ENCODE data around the gene C1S.

DNA sequence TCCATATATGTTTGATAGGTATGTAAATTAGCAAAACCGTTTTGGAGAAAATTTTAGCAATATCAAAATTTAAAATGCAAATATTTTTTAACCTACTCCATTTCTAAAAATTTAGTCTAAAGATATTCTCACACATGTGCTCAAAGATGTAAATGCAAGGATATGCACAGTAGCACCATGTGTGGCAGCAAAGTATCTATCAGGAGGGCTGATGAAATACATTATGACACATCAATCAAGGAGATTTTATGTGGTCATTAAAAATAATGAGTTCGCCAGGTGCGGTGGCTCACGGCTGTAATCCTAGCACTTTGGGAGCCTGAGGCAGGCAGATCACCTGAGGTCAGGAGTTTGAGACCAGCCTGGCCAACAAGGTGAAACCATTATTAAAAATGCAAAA, 39.7 kb downstream of the C1S start:
- TF ChIP-seq, protein P1, sequence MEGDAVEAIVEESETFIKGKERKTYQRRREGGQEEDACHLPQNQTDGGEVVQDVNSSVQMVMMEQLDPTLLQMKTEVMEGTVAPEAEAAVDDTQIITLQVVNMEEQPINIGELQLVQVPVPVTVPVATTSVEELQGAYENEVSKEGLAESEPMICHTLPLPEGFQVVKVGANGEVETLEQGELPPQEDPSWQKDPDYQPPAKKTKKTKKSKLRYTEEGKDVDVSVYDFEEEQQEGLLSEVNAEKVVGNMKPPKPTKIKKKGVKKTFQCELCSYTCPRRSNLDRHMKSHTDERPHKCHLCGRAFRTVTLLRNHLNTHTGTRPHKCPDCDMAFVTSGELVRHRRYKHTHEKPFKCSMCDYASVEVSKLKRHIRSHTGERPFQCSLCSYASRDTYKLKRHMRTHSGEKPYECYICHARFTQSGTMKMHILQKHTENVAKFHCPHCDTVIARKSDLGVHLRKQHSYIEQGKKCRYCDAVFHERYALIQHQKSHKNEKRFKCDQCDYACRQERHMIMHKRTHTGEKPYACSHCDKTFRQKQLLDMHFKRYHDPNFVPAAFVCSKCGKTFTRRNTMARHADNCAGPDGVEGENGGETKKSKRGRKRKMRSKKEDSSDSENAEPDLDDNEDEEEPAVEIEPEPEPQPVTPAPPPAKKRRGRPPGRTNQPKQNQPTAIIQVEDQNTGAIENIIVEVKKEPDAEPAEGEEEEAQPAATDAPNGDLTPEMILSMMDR (IDR thresholded peaks at IDR 0.05) = no peak
- no peak for TF ChIP-seq ZFX (IDR thresholded peaks at IDR 0.05; ENCODE audit: borderline replicate concordance)

Measured in 22Rv1 (cell line).